GM19351 (cell line): ENCODE measurements around the gene GGTLC1.
A peak's percentile ranks its signal among the peaks of the same experiment; 100 is the strongest.

Experiments used
- ATAC-seq: cut with Tn5 transposase; IDR thresholded peaks from one replicate; pipeline ENCODE4 v1.9.1; 2021; ENCODE audit warnings: mild to moderate bottlenecking, moderate library complexity; ENCODE audit not compliant: unreplicated experiment

GGTLC1 gene

GRCh38 chr20:23988561-23988960 lies at the start of gene GGTLC1:
Gene GGTLC1, minus strand, starts transcription at chr20:23988779. Its CDS starts 2,168 bp downstream, at chr20:23986611.
- no peak for ATAC-seq

- no peak for ATAC-seq
These were observed 46.2 kb upstream of the GGTLC1 start for GRCh38 chr20:24034820-24035219.

DNA sequence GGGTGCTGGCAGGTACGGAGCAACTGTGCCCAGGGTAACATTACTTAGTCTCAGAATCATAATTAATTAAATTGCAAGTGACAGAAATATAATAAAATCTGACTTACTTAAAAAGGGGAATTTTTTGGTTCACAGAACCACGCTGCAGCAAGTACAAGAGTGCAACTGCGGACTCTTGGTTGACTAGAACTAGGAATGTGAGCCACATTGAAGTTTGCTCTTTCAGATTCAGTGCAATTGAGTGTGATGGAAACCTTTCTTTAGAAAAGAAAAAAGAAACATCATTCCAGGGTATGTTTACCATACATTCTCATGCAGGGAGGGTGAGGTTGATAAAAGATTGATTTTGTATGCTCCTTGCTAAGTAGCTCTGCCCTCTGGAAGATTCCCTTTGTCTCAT lies 45.0 kb upstream of the GGTLC1 start:
- ATAC-seq: no peak

GRCh38 chr20:24033151-24033550 lies 44.6 kb upstream of the GGTLC1 start:
- no peak for ATAC-seq

- no peak for ATAC-seq
These were observed 43.9 kb upstream of the GGTLC1 start for GRCh38 chr20:24032400-24032898.

- ATAC-seq: peak; percentile 91
These were observed 38.6 kb upstream of the GGTLC1 start for GRCh38 chr20:24027229-24027628.

DNA sequence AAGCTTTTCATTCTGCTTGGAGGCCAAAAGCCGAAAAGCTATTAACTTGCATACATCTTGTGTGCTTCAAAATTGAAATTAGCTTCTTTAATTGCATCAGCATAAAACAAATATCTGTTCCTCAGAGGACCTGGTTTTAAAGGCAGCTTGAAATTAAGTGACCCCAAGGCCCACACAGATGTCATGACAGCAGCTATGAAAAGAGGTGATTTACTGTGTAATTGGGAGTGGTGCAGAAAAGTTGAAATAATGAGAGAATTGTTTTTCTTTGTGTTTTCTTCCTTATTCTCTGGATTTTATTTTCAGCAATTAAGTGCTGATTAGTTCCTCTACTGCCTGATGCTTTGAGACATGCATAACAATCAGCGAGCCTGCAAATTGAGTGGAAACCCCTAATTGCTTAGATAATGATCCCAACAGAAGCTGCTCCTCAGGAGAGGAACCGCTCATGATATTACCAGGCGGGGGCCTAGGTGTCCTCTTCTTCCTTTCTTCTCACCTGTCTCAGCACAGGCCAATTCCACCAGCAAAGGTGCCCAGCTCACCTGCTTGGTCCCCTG lies 34.1 kb upstream of the GGTLC1 start:
- ATAC-seq: no peak

DNA sequence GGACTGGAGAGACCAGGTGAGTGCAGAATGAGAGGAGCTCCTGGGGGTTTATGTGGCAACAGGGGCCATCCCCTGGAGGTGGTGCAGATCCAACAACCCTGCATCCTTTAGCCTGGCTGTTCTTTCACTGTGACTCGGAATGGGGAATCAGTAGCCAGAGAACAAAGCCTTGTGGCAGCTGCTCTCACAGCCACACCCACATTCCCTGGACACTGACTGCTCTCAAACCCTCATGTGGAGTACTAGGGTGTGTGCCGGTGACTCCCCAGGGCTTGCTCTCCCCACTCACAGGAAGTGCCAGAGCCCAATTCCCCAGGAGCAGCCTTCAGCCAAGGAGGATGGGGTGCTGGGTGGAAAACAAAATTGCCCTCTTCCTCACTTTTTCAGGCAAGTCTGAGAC lies 30.2 kb upstream of the GGTLC1 start:
- no peak for ATAC-seq

DNA sequence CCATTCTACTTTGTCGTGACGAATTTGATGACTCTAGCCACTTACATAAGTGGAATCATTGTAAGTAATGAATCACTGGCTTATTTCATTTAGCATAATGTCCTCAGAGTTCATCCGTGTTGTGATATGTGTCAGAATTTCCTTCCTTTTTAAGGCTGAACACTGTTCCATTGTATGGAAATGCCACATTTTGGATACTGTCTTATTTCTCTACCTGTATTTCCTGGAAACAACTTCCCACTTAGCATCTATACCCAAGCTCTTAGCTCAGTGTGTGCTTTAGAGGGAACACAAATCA lies 28.8 kb upstream of the GGTLC1 start:
- ATAC-seq: no peak

DNA sequence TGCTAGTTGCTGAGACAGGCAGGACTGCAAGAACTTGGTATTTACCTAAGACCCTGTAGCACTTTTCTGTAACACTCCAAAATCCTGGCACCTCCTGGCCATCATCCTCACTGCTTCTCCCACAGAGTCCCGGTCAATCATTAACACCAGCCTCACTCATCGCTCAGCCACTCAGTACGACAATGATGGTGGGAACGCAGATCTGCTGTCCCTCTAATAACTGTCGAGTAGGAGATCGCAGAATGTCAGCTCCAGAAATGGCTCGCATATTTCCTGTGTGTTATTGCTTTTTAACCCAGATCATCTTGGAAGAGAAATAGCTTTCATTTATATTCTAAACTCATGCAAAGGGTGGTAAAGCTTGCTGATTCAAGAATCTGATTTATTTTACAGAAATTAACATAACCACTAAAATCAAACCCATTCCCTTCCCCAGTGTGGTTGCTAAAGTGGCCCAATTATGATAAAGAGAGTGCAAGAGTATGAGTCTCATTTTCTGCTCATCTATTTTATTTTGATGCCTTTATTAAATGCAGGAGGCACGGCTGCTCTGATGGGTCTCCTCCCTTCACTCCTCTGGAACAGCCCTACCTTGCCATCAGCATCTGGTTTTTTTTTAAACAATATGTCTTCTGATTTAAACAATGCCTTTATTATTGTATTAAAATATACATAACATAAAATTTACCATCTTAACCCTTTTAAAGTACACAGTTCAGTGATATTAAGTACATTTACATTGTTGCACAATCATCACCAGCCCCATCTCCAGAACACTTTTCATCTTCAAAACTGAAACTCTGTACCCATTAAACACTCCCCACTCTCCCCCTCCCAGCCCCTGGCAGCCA lies 28.3 kb upstream of the GGTLC1 start:
- ATAC-seq: no peak

- ATAC-seq: no peak
These were observed 25.4 kb upstream of the GGTLC1 start for GRCh38 chr20:24013953-24014352.

- no peak for ATAC-seq
These were observed 22.7 kb upstream of the GGTLC1 start for GRCh38 chr20:24011282-24011681.

- ATAC-seq: no peak
These were observed 19.2 kb upstream of the GGTLC1 start for GRCh38 chr20:24007758-24008157.

DNA sequence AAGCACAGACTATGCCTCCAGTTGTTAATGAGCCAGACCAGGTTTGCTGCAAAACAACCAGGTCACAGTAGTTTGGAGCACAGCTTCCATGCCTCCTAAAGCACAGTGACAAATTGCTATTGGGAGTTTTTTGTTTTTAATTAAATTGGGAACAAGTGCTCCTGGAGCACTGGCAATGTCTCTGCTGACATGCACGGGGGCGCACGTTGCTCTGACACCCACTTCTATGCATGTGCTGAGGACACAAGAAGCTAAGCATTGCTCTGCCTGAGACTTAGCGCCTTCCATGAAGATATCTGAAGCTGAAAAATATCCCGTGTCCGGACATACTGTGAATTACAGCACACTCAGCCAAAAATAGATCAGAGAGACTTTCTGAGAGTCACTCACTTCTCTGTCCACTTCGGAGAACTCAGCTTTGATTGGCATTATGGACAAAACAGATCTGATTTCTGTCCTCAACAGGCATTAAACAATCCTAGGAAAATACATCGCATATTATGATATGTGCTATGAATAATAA lies 18.6 kb upstream of the GGTLC1 start:
- no peak for ATAC-seq

DNA sequence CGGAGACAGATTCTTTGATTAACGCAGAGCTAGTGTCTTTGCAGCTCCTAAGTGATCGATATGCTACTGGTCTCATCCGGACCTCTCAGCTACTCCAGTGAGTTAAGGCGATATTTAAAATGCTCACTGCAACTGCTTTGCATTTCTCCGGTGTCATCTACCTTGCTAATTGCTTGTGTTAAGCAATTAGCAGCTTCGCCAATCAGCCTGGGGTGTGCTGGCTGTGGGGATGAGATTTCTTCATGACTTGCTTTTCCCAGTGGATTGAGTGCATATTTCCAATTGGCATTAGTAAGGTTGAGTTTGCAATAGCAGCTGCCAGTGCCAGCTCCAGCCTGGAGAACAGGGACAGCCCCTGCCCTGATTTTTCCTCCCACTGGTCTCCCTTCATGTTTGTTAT lies 18.0 kb upstream of the GGTLC1 start:
- no peak for ATAC-seq

GRCh38 chr20:24004471-24004870 lies 15.9 kb upstream of the GGTLC1 start:
- no peak for ATAC-seq

DNA sequence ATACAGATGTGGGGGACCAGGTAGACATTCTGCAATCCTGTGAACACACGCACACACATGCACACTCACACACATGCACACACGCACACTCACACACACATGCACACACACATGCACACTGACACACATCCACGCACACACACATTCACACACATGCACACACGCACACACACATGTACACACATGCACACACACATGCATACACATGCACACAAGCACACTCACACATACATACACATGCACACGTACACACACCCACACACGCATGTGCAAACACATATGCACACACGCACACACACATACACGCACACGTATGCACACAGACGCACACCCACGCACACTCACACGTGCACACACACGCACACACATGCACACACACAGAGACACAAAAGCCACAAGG lies 14.3 kb upstream of the GGTLC1 start:
- no peak for ATAC-seq

DNA sequence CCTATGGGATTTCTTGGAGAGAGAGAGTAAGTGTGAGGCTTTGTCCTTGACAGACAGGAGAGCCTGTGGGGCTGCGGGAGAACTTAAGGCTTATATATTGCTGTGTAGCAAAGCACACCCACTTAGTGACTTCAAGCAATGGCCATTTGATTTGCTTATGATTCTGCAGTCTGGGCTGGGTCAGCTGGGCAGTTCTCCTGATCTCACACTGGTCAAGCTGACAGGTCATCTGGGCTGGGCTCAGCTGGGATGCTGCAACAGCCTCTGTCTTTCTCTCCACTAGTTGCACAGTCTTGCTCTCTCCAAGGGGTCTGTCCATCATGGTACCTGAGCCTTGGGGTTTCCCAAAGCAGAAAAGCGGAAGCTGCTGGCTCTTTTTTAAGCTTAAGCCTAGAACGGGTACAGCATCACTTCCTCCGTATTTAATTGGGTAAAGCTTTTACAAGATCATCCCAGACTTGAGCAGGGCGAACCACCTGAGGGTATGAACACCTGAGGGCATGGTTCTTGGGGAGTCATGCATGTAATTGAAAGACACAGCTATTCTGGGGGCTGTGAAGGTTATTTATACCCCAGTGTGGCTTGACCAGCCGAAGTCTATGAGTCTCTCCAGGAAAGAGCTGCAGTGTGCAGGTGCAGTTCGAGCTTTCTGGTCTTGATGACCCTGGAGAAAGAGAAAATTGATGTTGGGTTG lies 13.3 kb upstream of the GGTLC1 start:
- ATAC-seq: no peak

DNA sequence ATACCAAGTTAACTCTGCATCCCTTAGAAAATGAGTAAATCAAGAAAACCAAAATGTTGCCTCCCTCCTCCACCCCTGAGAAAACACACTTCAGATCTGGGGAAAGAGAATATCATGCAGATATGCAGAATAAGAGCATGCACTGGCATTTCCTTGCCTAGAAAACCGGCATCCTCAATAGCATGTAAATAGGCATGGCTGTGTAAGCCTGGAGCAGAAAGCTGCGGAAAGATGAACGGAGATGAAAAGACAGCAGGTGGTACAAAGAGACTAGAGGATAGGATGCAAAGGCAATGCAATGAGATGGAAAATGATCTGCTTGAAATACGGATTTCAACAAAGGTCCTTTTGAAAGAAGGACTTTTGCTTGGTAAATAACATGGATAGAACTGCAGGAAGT lies 10.3 kb upstream of the GGTLC1 start:
- no peak for ATAC-seq

DNA sequence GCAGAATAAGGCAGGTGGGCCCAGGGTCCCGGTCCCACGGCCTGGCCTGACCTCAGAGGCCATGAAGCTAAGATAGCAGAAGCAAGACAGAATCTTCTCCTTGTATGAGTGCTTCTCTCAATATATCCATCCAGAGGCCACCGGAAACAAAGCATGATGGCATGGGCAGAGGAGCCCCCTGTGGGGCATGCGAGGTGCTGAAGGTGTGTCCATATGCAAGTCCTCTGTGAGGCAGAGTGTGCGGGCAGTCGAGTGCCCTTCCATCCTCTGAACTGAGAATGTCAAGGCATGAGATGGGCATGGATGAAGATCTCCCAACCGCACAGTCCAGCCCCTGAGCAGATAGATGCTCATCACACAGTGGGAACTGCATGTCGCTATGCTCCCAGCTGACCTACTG lies 9.8 kb upstream of the GGTLC1 start:
- no peak for ATAC-seq

DNA sequence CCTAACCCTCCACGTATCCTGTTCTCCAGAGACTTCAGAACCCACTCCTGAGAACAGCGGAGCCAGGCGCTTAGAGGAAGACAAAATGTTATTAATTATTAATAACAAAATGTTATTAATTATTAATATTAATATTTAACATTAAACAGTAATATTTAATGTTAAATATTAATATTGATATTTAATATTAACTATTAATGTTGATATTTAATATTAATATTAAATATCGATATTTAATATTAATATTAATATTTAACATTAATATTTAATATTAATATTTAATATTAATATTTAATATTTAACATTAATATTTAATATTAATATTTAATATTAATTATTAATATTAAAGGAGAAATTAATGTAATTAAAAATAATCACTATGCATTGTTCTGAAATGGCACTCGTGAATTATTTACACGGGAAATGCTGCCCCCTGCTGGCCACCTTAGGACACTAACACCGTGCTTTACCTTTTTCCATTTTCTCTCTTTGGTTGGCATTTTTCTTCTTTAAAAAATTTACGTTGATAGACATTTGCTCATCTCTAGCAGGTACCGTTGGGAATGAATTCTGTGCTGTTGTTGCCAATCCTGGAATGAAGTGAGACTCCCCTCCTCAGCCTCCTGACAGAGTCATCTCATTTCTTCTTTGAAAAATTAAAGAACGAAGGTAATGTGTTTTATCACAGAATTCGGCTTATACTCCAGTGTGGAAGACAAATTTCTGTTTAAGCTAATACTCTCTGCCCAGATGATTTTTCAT lies 7.5 kb upstream of the GGTLC1 start:
- no peak for ATAC-seq
